SK-N-SH treated with all-trans-retinoic acid at 6 μM for 48 hours (cell line): ENCODE results near the gene COL6A1.

Source experiments
- ARNTL ChIP-seq: fragments of 450-650 bp; formaldehyde crosslinking; IDR thresholded peaks from 2 replicates; pipeline ENCODE4 v1.5.0; 2020; ENCODE audit warnings: low read depth, mild to moderate bottlenecking, moderate library complexity, borderline replicate concordance
- CREB5 ChIP-seq: fragments of 250-450 bp; sonication (Bioruptor Pico); IDR thresholded peaks from 2 replicates; pipeline ENCODE4 v1.5.1; 2020; ENCODE audit warnings: low read depth, mild to moderate bottlenecking, moderate library complexity
- ISL1 ChIP-seq: fragments of 250-450 bp; sonication (Bioruptor Pico); IDR thresholded peaks from 2 replicates; pipeline ENCODE4 v2.1.2; 2022; ENCODE audit warnings: mild to moderate bottlenecking, moderate library complexity
- PATZ1 ChIP-seq: fragments of 250-450 bp; sonication (Bioruptor Pico); IDR thresholded peaks from 2 replicates; pipeline ENCODE4 v1.8.0; 2020; ENCODE audit warnings: mild to moderate bottlenecking, moderate library complexity, borderline replicate concordance
- RARB ChIP-seq: fragments of 250-450 bp; sonication (Bioruptor Pico); IDR thresholded peaks from 2 replicates; pipeline ENCODE4 v1.8.0; 2021; ENCODE audit warnings: mild to moderate bottlenecking, moderate library complexity
- SNAI2 ChIP-seq: fragments of 250-450 bp; sonication (Bioruptor Pico); IDR thresholded peaks from 2 replicates; pipeline ENCODE4 v1.5.0; 2020; ENCODE audit warnings: mild to moderate bottlenecking, moderate library complexity
- TCF4 ChIP-seq: fragments of 250-450 bp; sonication (Bioruptor Pico); IDR thresholded peaks from 2 replicates; pipeline ENCODE4 v1.8.0; 2021; ENCODE audit warnings: mild to moderate bottlenecking, moderate library complexity, borderline replicate concordance
- ZFP30 ChIP-seq: fragments of 450-650 bp; formaldehyde crosslinking; IDR thresholded peaks from 2 replicates; pipeline ENCODE4 v1.5.0; 2022; ENCODE audit warnings: mild to moderate bottlenecking, moderate library complexity
- ZNF8 ChIP-seq: fragments of 450-650 bp; formaldehyde crosslinking; IDR thresholded peaks from 2 replicates; pipeline ENCODE4 v1.5.0; 2020; ENCODE audit warnings: mild to moderate bottlenecking, moderate library complexity
- TF ChIP-seq, protein P1 (sequence below): fragments of 250-450 bp; sonication (Bioruptor Pico); IDR thresholded peaks from 2 replicates; pipeline ENCODE4 v1.5.1; 2021; ENCODE audit warnings: mild to moderate bottlenecking, moderate library complexity

DNA sequence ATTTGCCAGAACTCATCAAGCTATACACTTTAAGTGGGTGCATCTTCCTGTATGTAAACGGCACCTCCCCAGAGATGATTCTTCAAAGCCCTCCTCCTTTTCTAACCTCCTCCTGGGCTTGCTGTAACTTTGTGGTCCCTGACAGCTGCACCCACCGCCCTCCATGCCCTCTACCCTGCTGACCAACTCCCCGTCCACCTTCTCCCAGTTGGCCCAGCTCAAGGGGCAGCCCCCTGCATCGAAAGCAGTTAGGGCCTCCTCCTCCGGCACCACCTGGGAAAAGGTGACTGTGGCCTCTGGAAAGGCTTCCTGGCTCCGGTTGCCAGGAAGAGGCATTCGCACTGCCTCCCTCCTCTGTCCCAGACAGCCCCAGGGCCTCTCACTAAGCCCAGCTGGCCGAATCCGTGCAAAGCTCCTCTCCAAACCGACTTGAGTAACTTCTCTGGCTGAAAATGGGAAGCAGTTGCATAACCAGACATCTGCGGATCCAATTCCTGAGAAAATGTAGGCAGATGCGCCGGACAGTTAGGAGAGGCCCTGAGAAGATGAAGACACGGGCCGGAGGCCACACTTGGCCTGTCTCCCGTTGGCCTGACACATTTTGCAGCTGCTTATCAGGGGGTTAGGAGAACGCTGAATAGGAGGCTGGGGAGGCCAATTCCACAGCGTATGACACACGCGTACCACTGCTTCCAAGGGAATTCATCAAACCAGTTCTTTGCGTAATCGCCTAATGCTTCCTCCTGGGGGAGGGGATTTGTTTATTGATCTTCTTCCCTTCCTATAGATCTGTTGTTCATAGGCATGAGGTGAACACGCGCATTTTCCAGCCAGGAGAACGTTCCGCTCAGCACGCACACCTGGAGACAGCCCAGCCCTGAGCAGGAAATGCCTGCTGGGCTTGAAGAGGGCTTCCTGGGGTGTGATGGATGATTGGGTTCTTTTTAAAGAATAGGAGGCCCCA lies 67.6 kb downstream of the COL6A1 start:
- TF ChIP-seq PATZ1 (CRISPR knock-in tag) = no peak
- no peak for TF ChIP-seq ZFP30 (CRISPR knock-in tag)
- no peak for TF ChIP-seq ARNTL (CRISPR knock-in tag)
- TF ChIP-seq, protein P1, sequence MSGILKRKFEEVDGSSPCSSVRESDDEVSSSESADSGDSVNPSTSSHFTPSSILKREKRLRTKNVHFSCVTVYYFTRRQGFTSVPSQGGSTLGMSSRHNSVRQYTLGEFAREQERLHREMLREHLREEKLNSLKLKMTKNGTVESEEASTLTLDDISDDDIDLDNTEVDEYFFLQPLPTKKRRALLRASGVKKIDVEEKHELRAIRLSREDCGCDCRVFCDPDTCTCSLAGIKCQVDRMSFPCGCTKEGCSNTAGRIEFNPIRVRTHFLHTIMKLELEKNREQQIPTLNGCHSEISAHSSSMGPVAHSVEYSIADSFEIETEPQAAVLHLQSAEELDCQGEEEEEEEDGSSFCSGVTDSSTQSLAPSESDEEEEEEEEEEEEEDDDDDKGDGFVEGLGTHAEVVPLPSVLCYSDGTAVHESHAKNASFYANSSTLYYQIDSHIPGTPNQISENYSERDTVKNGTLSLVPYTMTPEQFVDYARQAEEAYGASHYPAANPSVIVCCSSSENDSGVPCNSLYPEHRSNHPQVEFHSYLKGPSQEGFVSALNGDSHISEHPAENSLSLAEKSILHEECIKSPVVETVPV = no peak
- TF ChIP-seq SNAI2 (CRISPR knock-in tag) = no peak
- TF ChIP-seq RARB = no peak
- no peak for TF ChIP-seq TCF4 (CRISPR knock-in tag)
- TF ChIP-seq ZNF8 (CRISPR knock-in tag) = no peak
- TF ChIP-seq CREB5 = no peak
- no peak for TF ChIP-seq ISL1 (CRISPR knock-in tag)
